ENCODE data around the gene STAB2.

GRCh38 chr12:103731539-103731938 lies 144.5 kb downstream of the STAB2 start:
- TF ChIP-seq, protein P1, sequence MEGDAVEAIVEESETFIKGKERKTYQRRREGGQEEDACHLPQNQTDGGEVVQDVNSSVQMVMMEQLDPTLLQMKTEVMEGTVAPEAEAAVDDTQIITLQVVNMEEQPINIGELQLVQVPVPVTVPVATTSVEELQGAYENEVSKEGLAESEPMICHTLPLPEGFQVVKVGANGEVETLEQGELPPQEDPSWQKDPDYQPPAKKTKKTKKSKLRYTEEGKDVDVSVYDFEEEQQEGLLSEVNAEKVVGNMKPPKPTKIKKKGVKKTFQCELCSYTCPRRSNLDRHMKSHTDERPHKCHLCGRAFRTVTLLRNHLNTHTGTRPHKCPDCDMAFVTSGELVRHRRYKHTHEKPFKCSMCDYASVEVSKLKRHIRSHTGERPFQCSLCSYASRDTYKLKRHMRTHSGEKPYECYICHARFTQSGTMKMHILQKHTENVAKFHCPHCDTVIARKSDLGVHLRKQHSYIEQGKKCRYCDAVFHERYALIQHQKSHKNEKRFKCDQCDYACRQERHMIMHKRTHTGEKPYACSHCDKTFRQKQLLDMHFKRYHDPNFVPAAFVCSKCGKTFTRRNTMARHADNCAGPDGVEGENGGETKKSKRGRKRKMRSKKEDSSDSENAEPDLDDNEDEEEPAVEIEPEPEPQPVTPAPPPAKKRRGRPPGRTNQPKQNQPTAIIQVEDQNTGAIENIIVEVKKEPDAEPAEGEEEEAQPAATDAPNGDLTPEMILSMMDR (IDR thresholded peaks at IDR 0.05; ENCODE audit: low read depth, low read length) = no peak
- TF ChIP-seq EZH2phosphoT487 (IDR thresholded peaks at IDR 0.05; ENCODE audit: low read depth) = no peak
